GM12878 (cell line): ENCODE measurements around the gene NIPAL4. TPM values are rescaled to one million over a fixed set of nuclear protein-coding genes. Genes with fewer than 3 reads are reported as not detected.

Experiments
- ATAC-seq: fragments of 200-7000 bp; cut with Tn5 transposase; 3 replicates; pipeline ENCODE4 v1.9.1; 2020; ENCODE audit warnings: mild to moderate bottlenecking, moderate library complexity
- BruUV-seq: library from RNA; stranded (reverse); fragments of 400-500 nt; replicated peaks from 2 replicates; lab custom pipeline; 2021; lab: Mats Ljungman, UMichigan
- CTCF ChIA-PET: fragments of 300-600 bp; sonication (Branson Sonifier 250); formaldehyde crosslinking; extraction: SDS; loops from one replicate; lab custom pipeline; 2021; ENCODE audit warnings: inconsistent platforms; lab: Yijun Ruan, JAX
- POLR2A ChIA-PET: fragments of 350-600 bp; formaldehyde crosslinking; extraction: SDS; loops from one replicate; lab custom pipeline; 2021; ENCODE audit warnings: inconsistent platforms; lab: Charles Lee
- RAD21 ChIA-PET: fragments of 300-600 bp; sonication (Branson Sonifier 250); formaldehyde crosslinking; loops from one replicate; lab custom pipeline; 2023; ENCODE audit warnings: antibody characterized with exemption; ENCODE audit not compliant: unreplicated experiment; lab: Charles Lee
- SMC1A ChIA-PET: fragments of 300-600 bp; sonication (Branson Sonifier 250); formaldehyde crosslinking; loops from one replicate; lab custom pipeline; 2023; ENCODE audit not compliant: unreplicated experiment, uncharacterized antibody; lab: Charles Lee
- DNase-seq: peaks from one replicate; pipeline ENCODE4 v3.0.0-alpha.2; 2011; ENCODE audit warnings: low read depth, low spot score
- FAIRE-seq: peaks from 3 replicates; lab custom pipeline; 2011; peaks lifted over from hg19 to GRCh38; lab: Jason Lieb, UNC
- H2AFZ ChIP-seq: 2 replicates; pipeline ENCODE4 v1.6.0; 2011; ENCODE audit warnings: low read depth, low read length, control low read depth; ENCODE audit not compliant: control insufficient read depth
- H3K27ac ChIP-seq: 2 replicates; pipeline ENCODE4 v1.5.1; 2011; ENCODE audit warnings: control low read depth; ENCODE audit not compliant: control insufficient read depth, insufficient read depth
- H3K27me3 ChIP-seq, 2 experiments: replicated peaks in 1 of 2; 2 replicates each; pipeline versions ENCODE4 v1.6.0 to v1.6.1; 2011; ENCODE audit warnings: low read length in 1 of 2; ENCODE audit not compliant: control insufficient read depth in 2 of 2, insufficient read depth in 2 of 2
- H3K36me3 ChIP-seq, 2 experiments: 2 replicates each; pipeline ENCODE4 v1.5.1; 2011; ENCODE audit warnings: low read length in 1 of 2; ENCODE audit not compliant: control insufficient read depth in 2 of 2, insufficient read depth in 2 of 2
- H3K4me1 ChIP-seq: 2 replicates; pipeline ENCODE4 v1.6.1; 2011; ENCODE audit warnings: mild to moderate bottlenecking, low read length, moderate library complexity, mixed read lengths; ENCODE audit not compliant: control insufficient read depth, insufficient read depth
- H3K4me2 ChIP-seq: 2 replicates; pipeline ENCODE4 v1.6.0; 2011; ENCODE audit warnings: control low read depth; ENCODE audit not compliant: control insufficient read depth, insufficient read depth
- H3K4me3 ChIP-seq: fragments of 200-600 bp; sonication (generic); 2 replicates; pipeline ENCODE4 v1.5.1; 2016
- H3K79me2 ChIP-seq: 2 replicates; pipeline ENCODE4 v1.6.0; 2011; ENCODE audit warnings: low read length; ENCODE audit not compliant: control insufficient read depth, insufficient read depth
- H3K9ac ChIP-seq: 2 replicates; pipeline ENCODE4 v1.8.0; 2011; ENCODE audit warnings: low read length, control low read depth, mixed read lengths; ENCODE audit not compliant: control insufficient read depth, insufficient read depth
- H3K9me3 ChIP-seq: replicated peaks from 3 replicates; pipeline ENCODE4 v1.5.1; 2011; ENCODE audit warnings: mild to moderate bottlenecking, low read length; ENCODE audit not compliant: control insufficient read depth, insufficient read depth
- H4K20me1 ChIP-seq: 2 replicates; pipeline ENCODE4 v1.6.0; 2011; ENCODE audit not compliant: control insufficient read depth, insufficient read depth
- BCLAF1 ChIP-seq: fragments of 450-650 bp; IDR thresholded peaks from 2 replicates; pipeline ENCODE4 v1.6.1; 2017; ENCODE audit warnings: antibody characterized with exemption, mild to moderate bottlenecking, moderate library complexity
- BRCA1 ChIP-seq: IDR thresholded peaks from 2 replicates; pipeline ENCODE4 v1.6.1; 2011; ENCODE audit warnings: low read depth, low read length, improper control_type of control experiment
- CREM ChIP-seq: IDR thresholded peaks from 2 replicates; pipeline ENCODE4 v1.6.1; 2014; ENCODE audit warnings: antibody characterized with exemption, low read depth
- ETV6 ChIP-seq, 2 experiments: fragments of 450-650 bp in 1 of 2; IDR thresholded peaks in 1 of 2; conservative IDR thresholded peaks in 1 of 2; 2 replicates each; pipeline ENCODE4 v1.6.1; 2014; ENCODE audit warnings: antibody characterized with exemption in 1 of 2, borderline replicate concordance in 1 of 2, low read depth in 1 of 2, mild to moderate bottlenecking in 1 of 2, moderate library complexity in 1 of 2
- FOS ChIP-seq: IDR thresholded peaks from 3 replicates; pipeline ENCODE4 v1.6.1; 2011; ENCODE audit warnings: borderline replicate concordance; ENCODE audit not compliant: insufficient read length; ENCODE audit errors: extremely low read depth
- FOXM1 ChIP-seq: IDR thresholded peaks from 2 replicates; pipeline ENCODE4 v1.6.1; 2012; ENCODE audit warnings: low read depth, mild to moderate bottlenecking, inconsistent platforms, low read length, moderate library complexity
- KAT2A ChIP-seq: conservative IDR thresholded peaks from 2 replicates; pipeline ENCODE4 v1.6.1; 2011; ENCODE audit warnings: low read depth, low read length; ENCODE audit not compliant: control insufficient read depth
- PML ChIP-seq: IDR thresholded peaks from 2 replicates; pipeline ENCODE4 v1.6.1; 2012; ENCODE audit warnings: low read length, inconsistent platforms
- RAD21 ChIP-seq: IDR thresholded peaks from 2 replicates; pipeline ENCODE4 v1.6.1; 2011; ENCODE audit warnings: mild to moderate bottlenecking, low read depth, low read length, moderate library complexity; ENCODE audit not compliant: insufficient read depth
- RFX5 ChIP-seq: IDR thresholded peaks from 2 replicates; pipeline ENCODE4 v1.6.1; 2011; ENCODE audit warnings: low read depth, low read length, improper control_type of control experiment
- RUNX3 ChIP-seq: IDR thresholded peaks from 2 replicates; pipeline ENCODE4 v1.6.1; 2012; ENCODE audit warnings: low read length, inconsistent platforms
- SMC3 ChIP-seq: IDR thresholded peaks from 2 replicates; pipeline ENCODE4 v1.6.1; 2011; ENCODE audit warnings: low read length, improper control_type of control experiment, borderline replicate concordance
- USF2 ChIP-seq: IDR thresholded peaks from 2 replicates; pipeline ENCODE4 v1.6.1; 2011; ENCODE audit warnings: low read depth, low read length, improper control_type of control experiment, borderline replicate concordance
- ZNF592 ChIP-seq: fragments of 450-650 bp; IDR thresholded peaks from 2 replicates; pipeline ENCODE4 v1.6.1; 2017; ENCODE audit warnings: mild to moderate bottlenecking, moderate library complexity
- WGBS: methylation state at CpG from one replicate; pipeline ENCODE4 v1.1.6; 2016; ENCODE audit warnings: low lambda C conversion rate; ENCODE audit not compliant: insufficient replicate concordance, insufficient coverage; ENCODE audit errors: missing lambda C conversion rate; 5-methylcytosine and 5-hydroxymethylcytosine counted together
- in situ Hi-C: fragments of 300-500 bp; cut with MboI; formaldehyde crosslinking; loops from 9 replicates; pipeline ENCODE4 v1.14.3; 2018; ENCODE audit warnings: mixed read lengths
- intact Hi-C: fragments of 100-400 bp; cut with micrococcal nuclease; formaldehyde crosslinking; loops from one replicate; pipeline ENCODE4 v1.14.2; 2022; ENCODE audit not compliant: unreplicated experiment
- polyA plus RNA-seq, 11 experiments: library from polyadenylated mRNA; depleted of rRNA in 4 of 11; unstranded in 6 of 11; stranded (reverse) in 5 of 11; fragments of >200 nt; fragmentation: Nextera tagmentation in 4 of 11; fragmentation: Illumina TruSeq in 1 of 11; extraction: Ambion mirVana in 4 of 11; extraction: Trizol in 1 of 11; gene quantifications; 1 replicate in 1 of 11; 2 replicates in 10 of 11; pipeline versions ENCODE4 v1.2.1 to v1.2.3, GENCODE V29; 2011 to 2016; ENCODE audit warnings: inconsistent platforms in 2 of 11, missing spikeins in 2 of 11, low read depth in 1 of 11
- total RNA-seq, 4 experiments: library from RNA; depleted of rRNA in 3 of 4; stranded (reverse); fragments of >200 nt in 3 of 4; fragmentation: Illumina TruSeq in 1 of 4; extraction: Trizol in 1 of 4; gene quantifications; 2 replicates each; pipeline versions ENCODE4 v1.2.1 to v1.2.3, GENCODE V29; 2013 to 2021

Gene NIPAL4
- total and polyA plus RNA-seq, 10 of the 15 experiments (the other 5 are each of a cell fraction or from before 2014, with no cell fraction given) = 0.11 to 15.5 (median 5.9) TPM

- TF ChIP-seq ZNF592 (no peak), PML (no peak), KAT2A (no peak)
These were observed 10.8 kb upstream of the NIPAL4 start (continued) for GRCh38 chr5:157449011-157449723.

- no peak for ATAC-seq
- H3K4me2 ChIP-seq = no peak overlapping the region
- no peak overlapping the region for H2AFZ ChIP-seq
- in situ Hi-C loops (no loop called here), intact Hi-C loops (no loop called here)
- no peak for FAIRE-seq
- no peaks in the 10 kb centered on the region for H3K79me2 ChIP-seq
- SMC1A ChIA-PET = interaction anchor here (1.0 to 1.5 kb wide), 4 partner anchors 17 to 201 kb away, joined by 3 to 6 read pairs (median 4); no protein-coding TSS in a partner anchor
- WGBS = 60% methylated on average over 3 of the region's 3 CpGs
- RAD21 ChIA-PET = interaction anchor here (1.6 kb wide), 1 partner anchor 14 kb away, joined by 5 read pairs; no protein-coding TSS in a partner anchor
- H3K4me3 ChIP-seq = no peak overlapping the region
- H3K9me3 ChIP-seq = no peaks in the 10 kb centered on the region
- no peaks in the 10 kb centered on the region for H3K36me3 ChIP-seq
- no peak for DNase-seq
- H3K27me3 ChIP-seq = no peaks in the 10 kb centered on the region
- no peak overlapping the region for H3K27ac ChIP-seq
- no TSS peak for BruUV-seq
- no peaks in the 10 kb centered on the region for H3K4me1 ChIP-seq
- CTCF ChIA-PET = interaction anchor here (0.9 to 4.4 kb wide), 9 partner anchors 10 to 625 kb away, joined by 3 to 27 read pairs (median 3); partner anchors contain the start of gene NIPAL4
- no peaks in the 10 kb centered on the region for H4K20me1 ChIP-seq
- POLR2A ChIA-PET = interaction anchor here (1.4 kb wide), 1 partner anchor 16 kb away, joined by 3 read pairs; no protein-coding TSS in a partner anchor
- no peak overlapping the region for H3K9ac ChIP-seq
- TF ChIP-seq CREM (no peak), FOS (no peak), RUNX3 (no peak), BCLAF1 (no peak), FOXM1 (no peak), RFX5 (no peak), RAD21 (no peak), BRCA1 (no peak), USF2 (no peak), SMC3 (no peak), ETV6 (conservative IDR thresholded peaks at IDR 0.05 in 1 of 2, IDR thresholded peaks at IDR 0.05 in 1 of 2; ENCODE audit: borderline replicate concordance in 1 of 2, low read depth in 1 of 2) (no peak)
These were observed 10.0 kb upstream of the NIPAL4 start for GRCh38 chr5:157450024-157450423.
